ENCODE results near the gene TBX1.
A peak's percentile ranks its signal among the peaks of the same experiment; 100 is the strongest.
"Not testable (repeated sequence)": the region's sequence is repeated elsewhere in the genome, so short reads cannot be mapped to it uniquely, and the experiment has no call there.

Gene TBX1

DNA sequence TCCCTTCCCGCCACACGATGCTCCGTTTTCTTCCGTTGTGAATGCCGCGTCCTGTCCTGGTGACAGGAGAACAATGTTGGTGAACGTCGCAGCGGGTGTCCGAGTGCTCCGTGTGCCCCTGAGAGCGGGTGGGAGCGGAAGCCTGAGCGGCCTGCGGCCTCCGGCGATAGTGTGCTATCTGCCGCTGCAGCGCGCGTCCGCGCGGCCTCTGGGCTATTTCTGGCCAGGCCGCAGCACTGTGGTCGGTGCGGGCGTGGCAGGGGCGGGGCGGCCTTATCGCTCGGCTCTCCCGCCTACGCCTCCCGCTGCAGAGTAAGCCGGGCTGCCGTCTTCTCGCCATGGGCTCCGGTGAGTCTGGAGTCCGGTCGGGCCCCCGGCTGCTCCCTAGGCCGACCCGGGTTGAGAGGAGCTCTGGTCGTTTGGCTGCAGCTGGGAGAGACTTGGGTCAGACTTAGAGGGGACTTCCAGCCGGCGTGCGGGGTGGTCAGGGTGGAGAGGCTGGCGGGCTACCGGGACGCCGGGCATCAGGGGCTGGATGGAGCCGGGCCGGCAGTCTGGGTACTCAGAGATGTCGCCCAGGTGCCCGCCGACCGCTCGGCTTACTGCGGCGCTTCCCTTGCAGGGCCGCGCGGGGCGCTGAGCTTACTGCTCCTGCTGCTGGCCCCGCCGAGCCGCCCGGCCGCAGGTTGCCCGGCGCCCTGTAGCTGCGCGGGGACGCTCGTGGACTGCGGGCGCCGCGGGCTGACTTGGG lies 37.2 kb upstream of the TBX1 start, which contains the start of gene GP1BB:
TSS of gene GP1BB (plus strand) at position 308 of the 751 bp plus-strand sequence. CDS start at position 339, 31 bp downstream.
- DNase-seq (ENCODE audit: extremely low read depth in 1 of 2, low read depth in 1 of 2), result no peak

DNA sequence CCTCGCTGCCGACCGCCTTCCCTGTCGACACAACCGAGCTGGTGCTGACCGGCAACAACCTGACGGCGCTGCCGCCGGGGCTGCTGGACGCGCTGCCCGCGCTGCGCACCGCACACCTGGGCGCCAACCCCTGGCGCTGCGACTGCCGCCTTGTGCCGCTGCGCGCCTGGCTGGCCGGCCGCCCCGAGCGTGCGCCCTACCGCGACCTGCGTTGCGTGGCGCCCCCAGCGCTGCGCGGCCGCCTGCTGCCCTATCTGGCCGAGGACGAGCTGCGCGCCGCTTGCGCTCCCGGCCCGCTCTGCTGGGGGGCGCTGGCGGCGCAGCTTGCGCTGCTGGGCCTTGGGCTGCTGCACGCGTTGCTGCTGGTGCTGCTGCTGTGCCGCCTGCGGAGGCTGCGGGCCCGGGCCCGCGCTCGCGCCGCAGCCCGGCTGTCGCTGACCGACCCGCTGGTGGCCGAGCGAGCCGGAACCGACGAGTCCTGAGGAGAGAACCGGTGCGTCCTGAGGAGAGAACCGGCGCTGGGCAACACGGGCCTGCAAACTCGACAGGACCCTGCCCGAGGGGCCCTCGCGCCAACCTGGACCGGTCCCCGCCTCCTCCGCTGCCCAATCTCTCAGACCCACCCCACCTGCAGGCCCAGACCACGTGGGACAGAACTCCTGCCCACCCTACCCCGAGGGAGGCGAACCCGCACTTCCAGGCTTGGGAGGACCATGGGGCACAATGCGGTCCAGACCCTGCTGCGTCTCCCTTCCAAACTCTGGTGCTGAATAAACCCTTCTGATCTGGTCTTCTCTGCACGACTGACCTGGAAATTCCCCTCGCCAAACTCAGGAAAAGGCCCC lies 36.4 kb upstream of the TBX1 start:
- DNase-seq (ENCODE audit: extremely low read depth in 1 of 2, low read depth in 1 of 2), result no peak

DNA sequence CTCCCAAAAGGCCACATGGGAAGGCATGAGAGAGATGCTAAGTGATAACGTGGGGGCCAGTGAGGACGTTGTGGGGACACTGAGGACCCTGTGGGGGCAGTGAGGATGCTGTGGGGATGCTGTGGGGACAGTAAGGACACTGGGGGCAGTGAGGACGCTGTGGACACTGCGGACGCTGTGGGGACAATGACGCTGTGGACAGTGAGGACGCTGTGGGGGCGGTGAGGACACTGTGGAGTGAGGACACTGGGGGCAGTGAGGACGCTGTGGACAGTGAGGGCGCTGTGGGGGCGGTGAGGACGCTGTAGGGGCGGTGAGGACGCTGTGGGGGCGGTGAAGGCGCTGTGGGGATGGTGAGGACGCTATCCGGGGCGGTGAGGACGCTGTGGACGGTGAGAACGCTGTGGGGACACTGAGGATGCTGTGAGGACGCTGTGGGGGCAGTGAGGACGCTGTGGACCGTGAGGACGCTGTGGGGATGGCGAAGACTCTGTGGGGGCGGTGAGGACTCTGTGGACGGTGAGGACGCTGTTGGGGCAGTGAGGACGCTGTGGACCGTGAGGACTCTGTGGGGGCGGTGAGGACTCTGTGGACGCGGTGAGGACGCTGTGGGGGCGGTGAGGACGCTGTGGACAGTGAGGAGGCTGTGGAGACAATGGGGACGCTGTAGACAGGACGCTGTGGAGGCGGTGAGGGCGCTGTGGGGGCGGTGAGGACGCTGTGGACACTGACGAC lies 35.5 kb upstream of the TBX1 start:
- DNase-seq (ENCODE audit: extremely low read depth in 1 of 2, low read depth in 1 of 2), result no peak

DNA sequence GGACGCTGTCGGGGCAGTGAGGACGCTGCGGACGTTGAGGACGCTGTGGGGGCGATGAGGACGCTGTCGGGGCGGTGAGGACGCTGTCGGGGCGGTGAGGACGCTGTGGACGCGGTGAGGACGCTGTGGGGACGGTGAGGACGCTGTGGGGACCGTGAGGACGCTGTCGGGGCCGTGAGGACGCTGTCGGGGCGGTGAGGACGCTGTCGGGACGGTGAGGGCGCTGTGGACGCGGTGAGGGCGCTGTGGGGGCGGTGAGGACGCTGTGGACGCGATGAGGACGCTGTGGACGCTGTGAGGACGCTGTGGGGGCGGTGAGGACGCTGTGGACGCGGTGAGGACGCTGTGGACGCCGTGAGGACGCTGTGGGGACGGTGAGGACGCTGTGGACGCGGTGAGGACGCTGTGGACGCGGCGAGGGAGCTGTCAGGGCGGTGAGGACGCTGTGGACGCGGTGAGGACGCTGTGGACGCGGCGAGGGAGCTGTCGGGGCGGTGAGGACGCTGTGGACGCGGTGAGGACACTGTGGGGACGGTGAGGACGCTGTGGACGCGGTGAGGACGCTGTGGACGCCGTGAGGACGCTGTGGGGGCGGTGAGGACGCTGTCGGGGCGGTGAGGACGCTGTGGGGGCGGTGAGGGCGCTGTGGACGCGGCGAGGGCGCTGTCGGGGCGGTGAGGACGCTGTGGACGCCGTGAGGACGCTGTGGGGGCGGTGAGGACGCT lies 34.4 kb upstream of the TBX1 start:
- not testable (repeated sequence) for DNase-seq (ENCODE audit: extremely low read depth in 1 of 2, low read depth in 1 of 2)

DNA sequence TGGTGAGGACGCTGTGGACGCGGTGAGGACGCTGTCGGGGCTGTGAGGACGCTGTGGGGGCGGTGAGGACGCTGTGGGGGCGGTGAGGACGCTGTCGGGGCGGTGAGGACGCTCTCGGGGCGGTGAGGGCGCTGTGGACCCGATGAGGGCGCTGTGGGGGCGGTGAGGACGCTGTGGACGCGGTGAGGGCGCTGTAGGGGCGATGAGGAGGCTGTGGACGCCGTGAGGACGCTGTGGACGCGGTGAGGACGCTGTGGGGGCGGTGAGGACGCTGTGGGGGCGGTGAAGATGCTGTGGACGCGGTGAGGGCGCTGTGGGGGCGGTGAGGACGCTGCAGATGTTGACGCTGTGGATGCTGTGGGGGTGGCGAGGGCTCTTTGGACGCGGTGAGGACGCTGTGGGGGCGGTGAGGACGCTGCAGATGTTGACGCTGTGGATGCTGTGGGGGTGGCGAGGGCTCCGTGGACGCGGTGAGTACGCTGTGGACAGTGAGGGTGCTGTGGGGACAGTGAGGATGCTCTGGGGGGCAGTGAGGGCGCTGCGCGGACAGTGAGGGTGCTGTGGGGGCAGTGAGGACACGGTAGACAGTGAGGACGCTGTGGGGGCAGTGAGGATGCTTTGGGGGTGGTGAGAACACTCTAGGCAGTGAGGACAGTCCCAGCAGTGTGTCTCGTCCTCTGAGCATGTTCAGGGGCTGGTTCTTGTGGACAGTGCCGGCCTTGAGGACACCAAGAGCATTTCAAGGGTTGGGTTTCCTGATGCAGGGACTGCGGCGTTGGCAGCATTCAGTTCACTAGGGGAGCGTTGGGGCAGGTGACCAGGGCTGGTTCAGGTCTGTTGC lies 33.0 kb upstream of the TBX1 start:
- DNase-seq (ENCODE audit: extremely low read depth in 1 of 2, low read depth in 1 of 2), result no peak

DNA sequence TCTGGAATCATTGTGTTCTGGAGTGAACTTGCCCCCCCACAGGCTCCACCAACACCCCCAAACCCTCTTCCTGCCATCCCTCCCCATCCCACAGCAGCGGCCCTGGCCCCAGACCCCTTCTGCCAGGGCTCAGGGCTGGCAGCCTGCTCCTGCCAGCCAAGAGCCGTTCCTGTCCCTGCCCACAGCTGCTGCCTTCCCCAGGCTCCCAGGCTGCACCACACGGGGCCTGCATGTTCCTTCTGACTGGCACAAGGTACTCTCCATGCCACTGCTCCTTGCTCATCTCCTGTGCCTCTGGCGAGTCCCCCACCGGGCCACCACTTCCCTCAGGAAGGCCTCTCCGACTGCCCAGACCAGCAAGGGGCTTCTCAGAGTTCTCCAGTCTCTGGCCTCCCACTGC lies 32.3 kb upstream of the TBX1 start:
- DNase-seq (ENCODE audit: extremely low read depth in 1 of 2, low read depth in 1 of 2), result no peak

DNA sequence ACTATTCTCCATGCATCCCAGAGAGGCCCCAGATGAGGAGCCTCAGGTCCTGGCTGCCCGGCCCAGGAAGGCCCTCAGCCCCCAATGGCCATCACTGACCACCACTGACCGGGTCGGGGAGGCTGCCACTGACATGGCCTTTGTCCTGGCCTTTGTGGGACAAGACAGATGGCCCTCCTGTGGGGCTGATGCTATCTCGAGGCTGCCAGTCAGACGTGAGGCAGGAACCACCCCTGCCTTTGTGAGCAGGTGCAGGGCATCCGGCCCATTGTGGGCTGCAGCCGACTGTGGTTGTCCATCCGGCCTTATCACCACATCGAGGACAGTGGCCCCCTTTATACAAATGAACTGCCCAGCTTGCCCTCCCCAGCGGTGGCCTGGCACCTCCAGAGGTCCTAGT lies 31.7 kb upstream of the TBX1 start:
- DNase-seq (ENCODE audit: extremely low read depth in 1 of 2, low read depth in 1 of 2), result no peak

DNA sequence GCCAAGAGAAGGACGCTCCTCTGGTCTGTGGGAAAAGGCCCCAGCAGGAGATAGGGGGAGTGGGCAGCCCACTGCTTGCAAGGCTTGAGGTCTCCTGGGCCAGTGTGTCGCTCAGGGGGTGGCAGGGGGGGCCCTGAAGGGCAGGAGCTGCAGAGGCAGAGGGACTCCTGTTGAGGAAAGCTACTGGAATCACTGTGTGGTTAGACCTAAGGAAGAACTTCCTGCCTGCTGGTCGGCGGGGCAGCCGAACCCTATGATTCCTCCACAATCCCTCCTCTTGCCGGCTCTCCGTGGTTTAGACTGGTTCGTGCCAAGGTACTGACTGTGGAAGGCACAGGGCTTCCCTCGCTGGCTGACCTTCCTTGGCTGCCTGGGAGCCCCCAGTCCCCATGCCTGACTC lies 31.1 kb upstream of the TBX1 start:
- DNase-seq (ENCODE audit: extremely low read depth in 1 of 2, low read depth in 1 of 2), result no peak

DNA sequence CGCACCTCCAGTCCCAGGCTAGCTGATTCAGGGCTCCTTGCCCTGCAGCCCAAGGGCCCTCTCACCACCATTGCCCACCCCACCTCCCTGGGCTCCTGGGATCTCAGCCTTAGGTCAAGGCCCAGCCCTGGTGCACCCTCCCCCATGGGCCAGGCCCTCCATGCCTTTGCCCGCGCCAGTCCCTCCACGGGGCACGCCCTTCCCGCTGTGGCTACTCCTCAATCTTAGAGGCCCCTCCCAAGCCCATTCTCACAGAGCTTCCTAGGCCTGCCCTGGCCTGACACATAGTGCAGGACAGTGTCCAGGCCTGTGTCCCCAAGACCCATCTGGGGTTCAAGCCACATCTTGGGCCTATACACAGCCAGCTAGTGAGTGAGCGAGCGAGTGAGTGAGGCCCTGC lies 30.4 kb upstream of the TBX1 start:
- DNase-seq (ENCODE audit: extremely low read depth in 1 of 2, low read depth in 1 of 2), result no peak

DNA sequence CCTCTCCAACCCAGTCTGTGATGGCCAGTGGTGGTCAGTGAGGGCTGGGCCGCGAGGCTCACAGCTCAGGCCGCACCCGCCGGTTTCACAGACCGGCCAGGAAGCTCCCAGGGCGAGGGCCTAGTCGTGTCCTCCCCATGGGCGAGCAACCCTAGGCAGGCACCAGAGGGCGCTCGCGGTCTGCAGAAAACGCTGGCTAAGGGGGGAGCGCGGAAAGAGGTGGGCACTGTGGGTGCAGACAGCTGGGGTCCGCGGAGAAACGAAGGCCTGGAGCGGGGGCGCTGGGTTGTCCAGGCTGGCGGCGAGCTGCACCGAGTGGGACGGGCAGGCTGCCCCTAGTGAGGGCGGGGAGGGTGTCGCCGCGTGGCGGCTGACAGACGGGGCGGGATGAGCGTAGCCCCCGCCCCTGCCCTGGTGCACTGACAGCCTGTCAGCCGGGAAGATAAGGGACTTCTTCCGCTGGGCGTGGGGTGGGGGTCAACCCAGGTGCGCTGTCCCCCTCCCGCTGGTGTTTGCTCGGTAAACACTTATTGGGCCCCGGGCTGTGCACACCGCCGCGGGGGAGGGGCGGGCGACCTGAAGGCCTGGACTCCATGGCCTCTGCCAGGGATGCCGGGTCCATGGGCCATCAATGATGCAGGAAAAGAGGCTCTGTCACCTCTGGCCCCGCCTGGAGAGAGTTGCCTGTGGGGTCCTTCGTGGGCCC lies 29.8 kb upstream of the TBX1 start:
- DNase-seq (ENCODE audit: extremely low read depth in 1 of 2, low read depth in 1 of 2), result peak; percentile 73 to 86

DNA sequence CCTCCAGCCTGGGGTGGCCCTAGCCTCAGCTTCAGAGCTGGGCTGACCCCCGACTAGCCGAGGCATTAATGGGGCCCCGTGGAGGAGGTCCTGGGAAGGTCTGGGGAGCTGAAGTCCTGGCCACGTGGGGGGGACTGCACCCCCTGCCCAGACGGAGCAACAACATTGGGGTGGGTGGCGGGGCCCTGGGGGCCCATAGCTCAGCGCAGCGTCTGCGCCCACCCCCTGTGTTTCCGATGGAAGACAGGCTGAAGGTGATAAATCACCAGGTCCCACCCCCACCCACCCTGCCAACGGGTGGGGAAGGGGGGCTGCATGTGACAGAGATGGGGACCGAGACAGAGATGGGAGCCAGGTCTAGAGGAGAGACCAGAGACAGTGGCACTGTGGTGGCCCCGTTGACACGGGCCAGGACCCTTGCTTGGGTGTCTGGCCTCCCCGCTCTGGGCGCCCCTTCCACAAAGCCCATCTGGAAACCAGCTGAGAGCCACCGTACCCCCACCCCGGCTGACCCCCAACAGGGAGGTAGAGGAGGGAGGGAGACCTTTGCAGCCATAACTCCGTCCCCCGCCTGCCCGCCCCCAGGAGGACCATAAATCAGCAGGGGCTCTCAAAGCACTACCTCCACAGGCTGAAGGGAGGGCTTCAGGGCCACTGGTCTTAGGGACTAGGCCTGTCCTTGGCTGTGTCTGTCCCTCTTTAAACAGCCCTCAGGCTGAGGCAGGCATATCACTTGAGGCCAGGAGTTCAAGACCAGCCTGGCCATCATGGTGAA lies 29.0 kb upstream of the TBX1 start:
- no peak for DNase-seq (ENCODE audit: extremely low read depth in 1 of 2, low read depth in 1 of 2)

DNA sequence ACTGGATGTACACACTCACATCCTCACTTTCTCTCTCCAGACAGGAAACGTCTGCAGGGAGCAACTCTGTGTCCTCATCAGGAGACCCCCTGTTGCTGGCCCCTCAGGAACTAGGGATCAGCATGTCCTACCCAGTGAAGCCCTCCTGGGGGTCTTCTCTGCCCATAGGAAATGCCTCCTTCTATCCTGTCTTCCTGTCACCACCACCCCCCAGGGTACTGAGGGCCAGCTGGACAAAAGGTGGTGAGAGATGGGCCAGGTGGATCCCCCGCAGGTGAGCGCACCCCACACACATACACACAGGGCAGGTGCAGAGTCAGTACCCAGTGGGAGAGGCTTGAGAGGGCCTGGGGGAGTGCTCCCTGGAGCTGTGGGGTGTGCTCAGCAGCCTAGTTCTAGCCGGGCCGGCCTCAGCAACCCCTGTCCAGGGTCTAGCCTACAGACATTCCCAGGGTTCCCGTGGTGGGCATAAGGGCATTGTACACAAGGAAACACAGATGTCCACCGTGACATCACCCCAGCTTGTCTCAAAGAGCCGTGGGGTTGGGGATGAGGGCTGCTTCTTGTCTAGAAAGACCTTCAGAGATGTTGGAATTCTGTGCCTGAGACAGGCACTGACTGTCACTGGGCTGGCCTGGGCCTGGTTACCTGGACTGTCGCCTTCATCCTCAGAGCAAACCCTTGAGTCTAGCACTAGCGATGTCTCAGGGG lies 28.0 kb upstream of the TBX1 start:
- DNase-seq (ENCODE audit: extremely low read depth in 1 of 2, low read depth in 1 of 2), result no peak

DNA sequence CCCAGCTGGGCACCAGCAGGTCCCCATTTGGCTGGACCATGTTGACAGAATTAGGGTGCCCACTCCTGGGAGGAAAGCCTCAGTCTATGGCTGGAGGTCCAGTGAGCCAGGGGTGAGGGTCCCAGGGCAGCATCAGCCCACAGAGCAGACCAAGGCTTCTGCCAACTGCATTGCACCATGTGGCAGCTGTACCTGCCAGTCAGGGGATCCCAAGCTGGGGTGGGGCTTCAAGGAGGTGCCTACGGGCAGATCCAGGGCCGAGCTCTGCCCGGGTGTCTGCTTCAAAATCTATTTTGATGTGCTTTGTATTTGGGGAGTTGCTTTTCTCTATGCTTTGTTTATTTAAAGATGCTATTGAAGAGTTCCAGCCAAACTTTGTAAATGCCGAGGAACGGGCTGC lies 26.8 kb upstream of the TBX1 start:
- no peak for DNase-seq (ENCODE audit: extremely low read depth in 1 of 2, low read depth in 1 of 2)

DNA sequence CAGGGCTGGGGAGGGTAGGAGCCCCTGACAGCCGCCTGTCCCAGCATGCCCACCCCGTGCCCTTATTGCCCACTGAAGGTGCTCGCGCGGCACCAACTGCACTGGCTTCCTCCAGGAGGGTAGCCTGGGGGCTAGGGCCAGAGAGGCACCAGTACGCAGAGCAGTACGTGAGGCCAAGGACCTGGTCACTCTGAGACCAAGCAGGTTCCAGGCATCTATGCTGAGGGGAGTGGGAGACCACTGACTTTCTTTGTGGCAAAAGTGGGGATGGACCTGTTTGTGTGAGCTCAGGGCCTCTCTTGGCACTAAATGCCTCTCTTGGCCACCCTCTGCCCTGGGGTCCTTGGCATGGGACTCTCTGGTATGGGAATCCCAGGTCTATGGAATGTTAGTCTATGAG lies 26.4 kb upstream of the TBX1 start:
- DNase-seq (ENCODE audit: extremely low read depth in 1 of 2, low read depth in 1 of 2), result no peak

DNA sequence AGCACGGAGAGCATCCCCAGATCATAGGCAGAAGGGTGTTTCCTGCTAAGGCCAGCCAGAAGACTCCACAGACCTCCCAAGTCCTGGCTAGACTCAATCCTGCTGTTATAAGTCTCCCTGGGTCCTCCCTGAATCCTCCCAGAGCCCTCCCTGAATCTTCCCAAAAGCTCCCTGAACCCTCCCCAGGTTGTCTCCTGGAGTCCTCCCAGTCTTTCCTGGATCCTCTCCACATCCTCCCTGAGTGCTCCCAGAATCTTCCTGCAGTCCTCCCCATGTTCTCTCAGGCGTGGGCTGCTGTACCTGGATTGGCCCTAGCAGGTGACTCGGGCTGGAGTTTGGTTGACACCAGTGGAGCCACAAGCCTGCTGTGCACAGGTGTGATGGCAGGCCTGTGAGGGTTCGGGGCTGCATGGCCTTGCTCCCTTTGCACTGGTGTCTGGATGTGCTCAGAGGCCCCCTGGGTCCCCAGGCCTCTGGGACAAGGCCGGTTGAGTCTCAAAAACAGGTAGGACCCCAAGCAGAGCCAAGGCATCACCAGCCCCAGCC lies 25.7 kb upstream of the TBX1 start:
- no peak for DNase-seq (ENCODE audit: extremely low read depth in 1 of 2, low read depth in 1 of 2)

DNA sequence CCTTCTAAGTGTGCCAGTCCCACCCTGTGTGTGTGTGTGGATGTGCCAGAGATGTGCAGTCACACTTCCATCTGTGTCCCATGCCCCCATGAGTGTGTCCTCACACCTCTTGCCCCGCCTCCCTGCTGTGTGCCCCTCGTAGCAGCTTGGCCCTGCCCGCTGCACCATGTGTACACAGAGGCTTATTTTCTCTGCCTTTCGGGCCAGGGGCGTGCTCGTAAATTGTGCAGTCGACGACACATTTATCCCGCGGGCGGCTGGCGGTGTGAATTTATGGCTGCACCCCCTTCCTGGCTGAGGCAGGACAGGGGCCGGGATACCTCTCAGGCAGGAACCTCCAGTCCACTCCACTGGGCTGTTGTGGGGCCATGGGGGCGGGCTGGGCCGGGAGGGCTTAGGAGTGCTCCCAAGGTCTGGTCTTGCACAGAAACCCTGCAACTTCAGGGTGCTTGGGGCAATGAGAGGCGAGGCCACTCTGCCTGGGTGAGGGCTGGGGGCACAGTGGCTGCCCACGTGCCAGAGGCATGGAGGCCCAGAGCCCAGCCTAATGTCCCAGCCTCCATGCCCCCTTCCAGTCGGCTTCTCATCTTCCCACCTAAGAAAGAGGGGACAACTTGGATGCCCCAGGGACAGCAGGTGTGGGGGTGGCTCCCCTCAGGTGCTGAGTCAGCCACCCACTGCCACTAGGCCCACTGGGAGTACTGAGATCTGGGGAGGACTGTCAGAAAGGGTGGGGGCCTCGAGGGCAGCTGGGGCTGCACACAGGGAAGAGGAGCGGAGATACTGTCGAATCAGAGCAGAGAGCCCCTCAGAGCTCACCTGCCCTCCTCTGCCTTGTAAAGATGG lies 24.7 kb upstream of the TBX1 start:
- DNase-seq (ENCODE audit: extremely low read depth in 1 of 2, low read depth in 1 of 2), result no peak

All from activated CD8-positive, alpha-beta memory T cell treated with anti-CD3 and anti-CD28 coated beads for 1 hour (primary cell).